Measurements from ENCODE around the gene DGUOK.
"Not testable (repeated sequence)": the region's sequence is repeated elsewhere in the genome, so short reads cannot be mapped to it uniquely, and the experiment has no call there.

Gene DGUOK

DNA sequence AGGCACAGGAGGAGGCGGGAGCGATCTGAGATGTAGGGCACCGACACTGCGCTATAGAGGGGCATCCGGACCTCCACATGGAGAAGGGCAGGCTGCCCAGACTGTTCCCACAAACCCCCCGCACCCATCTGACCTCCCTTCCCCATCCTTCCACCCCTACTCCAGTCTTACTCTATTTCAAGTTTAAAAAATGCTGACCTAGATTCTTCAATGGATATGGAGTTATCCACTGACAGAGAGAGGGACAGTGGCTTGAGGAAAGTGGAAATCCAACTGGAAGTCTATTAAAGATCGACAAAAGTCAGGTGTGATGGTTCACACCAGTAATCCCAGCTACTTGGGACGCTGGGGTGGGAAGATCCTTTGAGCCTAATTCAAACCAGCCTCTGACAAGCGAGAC is 5.1 kb upstream of the DGUOK start:
- DNase-seq: no peak

DNA sequence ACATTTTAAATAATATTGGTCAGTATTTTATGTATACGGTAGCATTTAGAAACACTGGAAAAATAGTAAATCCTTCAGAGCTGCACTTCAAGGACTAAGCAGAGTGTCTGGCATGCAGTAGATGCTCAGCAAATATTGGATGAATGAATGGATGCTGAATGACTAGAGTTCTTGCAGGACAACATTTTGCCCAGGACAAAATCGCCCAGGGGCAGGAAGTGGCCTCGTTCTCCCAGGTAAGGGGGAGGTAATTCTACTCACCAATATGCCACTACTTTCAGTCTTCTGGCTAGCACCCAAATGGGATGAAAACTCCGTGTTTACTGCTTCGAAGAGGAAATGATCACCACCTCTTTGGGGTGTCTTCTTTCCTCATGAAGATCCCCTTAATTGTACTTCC is 4.0 kb upstream of the DGUOK start:
- DNase-seq: no peak

GRCh38 chr2:73925033-73925704 is 1.5 kb upstream of the DGUOK start:
- no peak for DNase-seq

GRCh38 chr2:73925853-73926492 is 707 bp upstream of the DGUOK start:
- no peak for DNase-seq

GRCh38 chr2:73927344-73927743 is 664 bp downstream of the DGUOK start:
- DNase-seq: no peak

DNA sequence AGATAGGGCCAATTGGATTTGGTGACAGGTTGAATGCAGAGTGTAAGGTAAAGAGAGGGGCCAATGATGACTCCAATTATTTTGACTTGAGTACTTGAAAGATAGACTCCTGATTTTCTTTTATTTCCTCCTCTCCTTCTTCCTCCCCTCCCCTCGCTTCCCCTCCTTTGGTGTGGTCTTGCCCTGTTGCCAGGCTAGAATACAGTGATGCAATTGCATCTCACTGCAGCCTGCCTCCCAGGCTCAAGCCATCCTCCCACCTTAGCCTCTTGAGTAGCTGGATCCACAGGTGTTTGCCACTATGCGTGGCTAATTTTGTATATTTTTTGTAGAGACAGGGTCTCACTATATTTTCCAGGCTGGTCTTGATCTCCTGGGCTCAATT is 2.3 kb downstream of the DGUOK start:
- no peak for DNase-seq

- no peak for DNase-seq
These were observed 3.7 kb downstream of the DGUOK start for GRCh38 chr2:73930386-73930785.

- peak; percentile 60 for DNase-seq
These were observed 5.1 kb downstream of the DGUOK start for GRCh38 chr2:73931531-73932500.

GRCh38 chr2:73933194-73933593 is 6.5 kb downstream of the DGUOK start:
- DNase-seq: no peak

DNA sequence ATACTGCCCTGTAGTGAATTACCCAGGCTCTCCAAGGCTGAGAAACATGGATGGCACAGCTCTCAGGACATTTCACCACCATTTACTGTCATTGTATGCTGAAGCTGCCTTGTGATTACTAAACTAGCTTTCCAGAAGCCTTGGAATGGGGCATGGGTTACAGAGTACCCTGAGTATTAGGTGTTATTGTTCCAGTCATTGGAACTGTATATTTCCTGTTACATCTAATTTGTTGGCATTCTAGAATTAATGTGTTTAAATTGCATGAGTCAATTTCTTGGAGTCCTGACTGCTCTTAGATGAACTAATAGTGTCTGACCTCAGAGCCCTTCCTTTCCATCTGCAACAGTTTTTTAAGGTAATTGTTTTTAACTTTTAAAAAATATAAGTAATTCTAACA is 9.0 kb downstream of the DGUOK start:
- no peak for DNase-seq

- DNase-seq: no peak
These were observed 10.6 kb downstream of the DGUOK start for GRCh38 chr2:73937103-73937885.

DNA sequence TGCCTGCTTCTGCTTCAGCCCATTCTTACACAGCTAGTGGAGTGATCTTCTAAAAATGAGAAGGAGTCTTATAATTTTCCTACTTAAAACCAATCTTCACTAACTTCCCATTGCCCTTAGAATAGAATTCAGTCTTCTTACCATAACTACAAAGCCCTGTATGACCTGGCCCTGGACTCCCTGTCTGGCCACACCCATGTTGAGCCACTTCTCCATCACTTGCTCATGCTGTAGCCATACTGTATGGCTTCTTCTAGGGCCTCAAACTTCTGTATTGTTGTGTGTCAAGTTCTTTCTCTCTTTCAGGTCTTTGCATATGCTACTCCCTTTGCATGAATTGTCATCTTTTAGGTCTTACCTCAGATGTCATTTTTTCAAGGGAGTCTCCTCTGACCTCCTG is 11.2 kb downstream of the DGUOK start:
- DNase-seq: no peak

DNA sequence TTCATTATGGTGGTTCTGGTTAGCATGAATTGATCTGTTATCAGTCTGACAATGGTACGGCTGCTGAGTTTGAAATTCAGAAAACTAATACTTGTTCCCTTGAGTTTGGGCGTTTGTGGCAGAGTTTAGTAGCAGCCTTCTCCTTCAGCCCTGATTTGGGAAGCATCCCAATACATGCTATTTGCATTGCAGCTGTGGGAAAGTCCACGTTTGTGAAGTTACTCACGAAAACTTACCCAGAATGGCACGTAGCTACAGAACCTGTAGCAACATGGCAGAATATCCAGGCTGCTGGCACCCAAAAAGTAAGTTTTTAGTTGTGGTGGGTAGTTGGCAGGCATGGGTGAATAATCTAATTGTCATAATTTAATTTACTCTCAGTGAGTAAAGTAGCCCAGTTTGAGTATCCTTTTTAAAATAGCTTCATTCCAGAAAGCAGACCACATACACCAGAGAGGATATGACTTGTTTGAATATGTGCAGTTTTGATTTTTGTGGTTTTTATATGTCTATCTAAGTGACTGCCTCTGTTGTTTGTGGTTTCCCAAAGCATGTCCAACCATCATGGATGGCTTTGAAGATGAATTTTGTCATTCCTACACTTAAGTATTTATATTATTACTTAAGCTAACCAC is 12.2 kb downstream of the DGUOK start:
- no peak for DNase-seq

DNA sequence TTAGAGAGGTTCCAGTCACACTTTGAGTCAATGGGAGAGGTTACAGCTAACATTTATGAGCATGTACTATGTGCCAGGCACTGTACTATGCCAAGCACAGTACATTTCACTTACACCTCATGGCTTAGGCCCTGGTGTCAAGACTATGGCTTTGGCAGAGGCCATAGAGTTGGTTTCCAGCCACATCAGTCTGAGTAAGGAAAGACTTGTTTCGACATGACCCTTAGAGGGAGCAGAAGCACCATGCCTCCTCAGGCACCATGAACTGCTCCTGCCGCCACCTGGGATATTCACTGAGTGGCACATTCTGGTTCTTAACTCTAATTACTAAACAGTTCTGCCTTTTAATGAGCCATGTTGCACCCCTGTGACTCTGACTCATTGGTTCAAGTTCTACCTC is 12.7 kb downstream of the DGUOK start:
- DNase-seq: no peak

DNA sequence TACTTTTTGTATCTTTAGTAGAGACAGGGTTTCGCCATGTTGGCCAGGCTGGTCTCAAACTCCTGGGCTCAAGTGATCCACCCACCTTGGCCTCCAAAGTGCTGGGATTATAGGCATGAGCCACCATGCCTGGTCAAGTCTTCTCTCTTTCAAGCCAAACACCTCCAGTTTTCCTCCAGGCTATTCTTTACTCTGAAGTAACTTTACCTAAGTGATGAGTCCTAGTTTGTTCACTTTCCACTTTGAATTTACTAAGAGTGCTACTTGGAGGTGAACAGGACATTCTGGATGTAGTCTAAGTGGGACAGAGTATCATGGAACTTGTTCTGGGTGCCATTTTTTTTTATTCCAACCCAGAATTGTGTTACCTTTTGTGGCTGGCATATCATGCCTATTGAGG is 13.4 kb downstream of the DGUOK start:
- not testable (repeated sequence) for DNase-seq

GRCh38 chr2:73942664-73943063 is 16.0 kb downstream of the DGUOK start:
- no peak for DNase-seq

DNA sequence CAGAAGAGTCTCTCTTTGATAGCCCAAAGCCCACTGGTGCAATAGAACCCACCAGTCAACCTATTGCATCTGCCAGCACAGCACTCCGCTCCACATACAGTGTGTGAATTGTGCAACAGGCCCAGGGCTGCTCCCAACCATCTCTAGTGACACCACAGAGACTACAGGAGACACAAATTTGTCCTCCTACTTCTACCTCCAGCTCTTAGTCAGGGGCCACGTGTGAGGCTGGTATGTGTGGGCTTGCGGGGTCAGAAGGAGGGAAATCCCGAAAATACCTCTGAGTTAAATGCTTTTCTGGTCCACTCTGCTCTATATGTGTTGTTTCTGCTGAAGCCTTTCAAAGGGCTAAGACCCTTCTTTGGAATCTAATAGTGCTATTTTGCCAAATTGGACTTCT is 18.0 kb downstream of the DGUOK start:
- no peak for DNase-seq

- DNase-seq: no peak
These were observed 19.5 kb downstream of the DGUOK start for GRCh38 chr2:73946215-73946614.

- DNase-seq: no peak
These were observed 20.0 kb downstream of the DGUOK start for GRCh38 chr2:73946666-73947065.

GRCh38 chr2:73947412-73948018 is 20.8 kb downstream of the DGUOK start:
- no peak for DNase-seq

DNA sequence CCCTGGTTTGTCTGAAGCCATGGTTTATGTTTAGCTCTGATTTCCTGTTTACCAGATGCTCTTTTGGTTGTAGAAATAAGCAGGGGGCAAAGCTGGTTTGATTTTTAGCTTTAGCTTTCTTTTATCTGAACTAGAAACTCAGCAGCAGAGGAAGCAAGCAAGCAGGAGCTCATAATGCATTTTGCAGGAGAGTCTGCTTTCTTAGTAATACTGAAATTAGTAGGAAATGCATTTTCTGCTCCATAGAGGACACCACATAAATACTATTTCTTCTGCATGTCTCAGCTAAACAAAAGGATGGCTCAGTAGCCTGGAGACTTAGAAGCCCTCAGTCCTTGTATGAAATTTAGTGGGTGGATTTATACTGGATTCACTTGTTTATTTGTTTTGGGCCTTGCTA is 23.1 kb downstream of the DGUOK start:
- no peak for DNase-seq

Measured in NK-92 treated with Interleukin-12 subunit alpha and Interleukin-12 subunit beta, amount 100 ng/mL, for 24 hours (cell line).